GM19099 (cell line): ENCODE measurements around the gene ZNHIT2.
A peak's percentile ranks its signal among the peaks of the same experiment; 100 is the strongest.

Source experiments
- POLR2A ChIP-seq: IDR thresholded peaks from 3 replicates; pipeline ENCODE4 v1.6.1; 2011; ENCODE audit warnings: low read depth; ENCODE audit not compliant: insufficient read length; ENCODE audit errors: extremely low read depth

ZNHIT2 gene

GRCh38 chr11:65128182-65129145, 11.0 kb upstream of the ZNHIT2 start:
- no peak for TF ChIP-seq POLR2A

DNA sequence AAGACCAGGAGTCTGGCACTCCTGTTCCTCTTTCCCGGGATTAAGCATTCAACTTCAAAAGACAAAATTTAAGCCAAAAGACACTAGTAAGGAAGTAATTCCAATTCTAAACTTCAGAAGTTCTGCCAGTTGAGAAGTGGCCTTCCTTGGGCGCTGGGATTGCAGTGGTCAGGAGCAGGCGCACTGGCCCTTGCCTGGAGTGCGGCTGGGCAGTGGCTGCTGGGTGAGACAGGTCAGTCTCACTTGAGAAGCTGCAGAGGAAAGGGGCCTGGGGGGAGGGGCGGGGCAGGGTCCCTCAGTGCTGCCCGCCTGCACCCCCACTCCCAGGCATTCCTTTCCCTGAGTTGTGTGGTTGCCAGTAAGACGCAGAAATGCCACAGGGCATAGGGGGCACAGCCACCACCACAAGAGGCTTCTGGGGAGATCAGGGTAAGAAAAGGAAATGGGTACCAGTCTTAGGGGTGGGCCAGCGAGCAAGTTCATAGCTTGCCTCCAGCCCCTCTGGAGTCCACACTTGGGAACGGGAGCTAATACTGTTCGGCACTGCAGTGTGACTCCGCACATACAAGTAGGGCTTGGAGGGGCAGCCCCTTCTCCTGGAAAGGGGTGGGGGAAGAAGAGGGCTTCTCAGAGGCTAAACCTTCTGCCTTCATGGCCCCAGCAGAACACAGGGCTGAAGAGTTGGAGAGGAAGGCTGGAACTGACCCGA, 10.1 kb upstream of the ZNHIT2 start:
- TF ChIP-seq POLR2A: no peak

DNA sequence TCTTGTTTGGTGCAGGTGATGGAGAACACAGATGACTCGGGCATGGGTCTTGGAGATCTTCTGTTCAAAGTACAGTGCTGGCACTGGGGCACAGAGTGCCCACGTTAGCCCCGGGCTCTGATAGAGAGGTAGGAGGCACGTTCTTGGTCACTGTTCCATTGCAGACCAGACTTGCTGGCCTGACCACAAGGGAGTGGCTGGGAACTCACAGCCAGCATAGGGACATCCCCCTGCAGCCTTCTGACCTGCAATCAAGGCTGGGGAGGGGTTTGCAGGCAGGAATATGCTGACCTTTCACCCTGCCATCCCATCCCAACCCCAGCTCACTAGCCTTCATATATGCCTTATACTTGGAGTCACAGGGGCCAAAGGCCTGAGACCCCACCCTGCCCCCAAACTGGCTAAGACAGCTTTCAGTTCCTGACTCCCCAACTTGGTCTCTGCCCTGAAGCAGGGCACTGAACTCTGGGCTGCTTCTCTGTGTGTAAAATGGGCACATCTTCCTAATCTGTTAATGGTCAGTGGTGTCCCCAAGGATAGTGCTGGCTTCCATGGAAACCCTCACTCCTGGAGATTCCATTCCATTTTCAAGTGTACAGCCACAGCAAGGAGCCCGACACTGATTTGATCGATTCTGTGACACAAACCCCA, 9.2 kb upstream of the ZNHIT2 start:
- TF ChIP-seq POLR2A: peak; percentile 14

- TF ChIP-seq POLR2A: no peak
Measured at GRCh38 chr11:65125197-65126056, 7.9 kb upstream of the ZNHIT2 start.

DNA sequence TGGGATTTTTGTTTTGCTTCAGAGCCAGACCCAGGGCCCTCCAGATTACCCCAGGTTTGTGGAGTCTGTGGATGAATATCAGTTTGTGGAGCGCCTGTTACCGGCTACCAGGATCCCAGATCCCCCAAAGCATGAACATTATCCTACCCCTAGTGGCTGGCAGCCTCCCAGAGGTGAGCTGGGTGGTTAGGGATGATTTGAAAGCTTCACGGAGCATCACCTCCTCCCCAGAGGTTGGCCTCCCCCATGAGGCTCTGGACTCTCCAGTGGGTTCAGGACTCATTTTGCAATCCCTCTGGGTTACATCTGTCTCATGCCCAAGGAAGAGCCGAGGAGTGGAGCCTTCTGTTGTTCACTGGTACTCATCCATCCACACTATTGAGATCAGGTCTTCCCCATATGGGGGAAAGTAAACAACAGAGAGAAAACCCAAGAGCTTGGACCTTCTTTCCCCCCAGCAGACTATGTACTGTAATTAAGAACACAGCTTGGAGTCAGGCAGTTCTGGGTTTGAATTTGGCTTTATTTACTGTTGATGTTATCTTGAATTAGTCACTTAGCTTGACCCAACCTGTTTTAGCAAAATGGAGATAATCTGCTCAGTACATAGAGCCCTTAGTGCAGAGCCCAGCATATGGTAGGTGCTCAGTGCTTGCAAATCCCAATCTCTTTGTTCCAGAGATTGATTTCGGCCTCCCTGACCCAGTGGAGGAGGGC, 7.1 kb upstream of the ZNHIT2 start:
- TF ChIP-seq POLR2A: no peak

GRCh38 chr11:65121865-65122696, 4.6 kb upstream of the ZNHIT2 start, which contains the start of the genes FAU and MRPL49:
Gene FAU, minus strand, starts transcription at chr11:65122134. Its CDS starts 321 bp downstream, at chr11:65121813.
Gene MRPL49, plus strand, starts transcription at chr11:65122321. Its CDS starts 26 bp downstream, at chr11:65122347.
- TF ChIP-seq POLR2A: peak; percentile 93

GRCh38 chr11:65121447-65121864, 4.0 kb upstream of the ZNHIT2 start:
- no peak for TF ChIP-seq POLR2A

- no peak for TF ChIP-seq POLR2A
Measured at GRCh38 chr11:65120831-65121230, 3.3 kb upstream of the ZNHIT2 start.

DNA sequence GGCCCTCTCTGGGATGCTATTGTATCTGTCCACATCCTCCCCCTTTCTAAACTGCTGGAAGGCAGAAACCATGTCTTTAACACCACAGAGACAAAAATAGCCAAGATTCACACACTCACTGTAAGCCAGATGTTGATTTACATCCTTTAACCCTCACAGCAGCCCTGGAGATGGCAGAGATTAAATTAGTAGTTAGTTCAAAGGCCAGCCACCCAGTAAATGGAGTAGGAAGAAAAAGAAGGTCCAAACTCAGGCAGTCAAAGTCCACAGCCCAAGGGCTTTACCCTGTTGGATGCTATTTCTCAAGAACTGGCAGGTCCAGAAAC, 2.1 kb upstream of the ZNHIT2 start:
- no peak for TF ChIP-seq POLR2A

DNA sequence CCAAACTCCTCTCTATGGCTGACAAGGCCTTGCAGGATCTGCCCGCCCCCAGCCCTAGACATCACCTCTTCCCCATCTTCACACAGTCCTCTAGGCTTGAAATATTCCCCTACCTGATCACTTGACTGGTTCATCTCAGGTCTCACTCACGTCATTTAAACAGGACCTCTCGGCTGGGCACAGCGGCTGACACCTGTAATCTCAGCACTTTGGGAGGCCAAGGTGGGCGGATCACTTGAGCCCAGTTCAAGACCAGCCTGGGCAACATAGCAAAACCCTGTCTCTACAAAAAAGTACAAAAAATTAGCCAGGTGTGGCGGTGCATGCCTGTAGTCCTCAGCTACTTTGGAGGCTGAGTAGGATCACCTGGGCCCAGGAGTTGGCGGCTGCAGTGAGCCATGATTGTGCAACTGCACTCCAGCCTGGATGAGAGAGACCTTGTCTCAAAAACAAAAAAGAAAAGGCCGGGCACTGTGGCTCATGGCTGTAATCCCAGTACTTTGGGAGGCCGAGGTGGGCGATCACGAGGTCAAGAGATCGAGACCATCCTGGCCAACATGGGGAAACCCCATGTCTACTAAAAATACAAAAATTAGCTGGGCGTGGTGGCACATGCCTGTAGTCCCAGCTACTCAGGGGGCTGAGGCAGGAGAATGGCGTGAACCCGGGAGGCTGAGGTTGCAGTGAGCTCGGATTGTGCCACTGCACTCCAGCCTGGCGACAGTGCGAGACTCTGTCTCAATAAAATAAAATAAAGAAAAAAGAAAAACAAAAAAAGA, 1.6 kb upstream of the ZNHIT2 start:
- TF ChIP-seq POLR2A: peak; percentile 20

DNA sequence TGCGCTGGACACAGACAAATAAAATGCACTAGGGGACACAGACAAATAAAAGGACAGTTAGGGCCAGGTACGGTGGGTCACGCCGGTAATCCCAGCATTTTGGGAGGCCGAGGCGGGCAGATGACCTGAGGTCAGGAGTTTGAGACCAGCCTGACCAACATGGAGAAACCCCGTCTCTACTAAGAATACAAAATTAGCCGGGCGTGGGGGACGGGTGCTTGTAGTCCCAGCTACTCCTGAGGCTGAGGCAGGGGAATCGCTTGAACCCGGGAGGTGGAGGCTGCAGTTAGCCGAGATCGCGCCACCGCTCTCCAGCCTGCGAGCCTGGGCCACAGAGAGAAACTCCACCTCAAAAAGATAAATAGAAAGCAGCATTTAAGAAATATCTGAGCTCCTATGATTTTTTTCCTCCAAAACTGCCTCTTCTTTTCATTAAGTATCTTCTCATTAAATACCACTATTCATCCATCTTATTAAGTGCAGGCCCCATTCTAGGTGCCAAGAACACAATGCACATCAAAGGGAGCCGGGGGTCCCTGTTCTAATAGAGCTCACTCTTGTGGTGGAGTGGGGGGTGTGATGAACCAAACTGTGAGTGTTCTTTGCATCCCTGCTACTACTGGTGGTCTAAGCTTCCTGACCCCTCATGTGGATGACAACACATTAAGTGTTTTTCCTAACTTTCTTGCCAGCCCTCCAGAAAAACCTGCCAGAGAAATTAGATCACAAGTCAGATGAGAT, 766 bp upstream of the ZNHIT2 start:
- TF ChIP-seq POLR2A: no peak

GRCh38 chr11:65116370-65117205, 913 bp downstream of the ZNHIT2 start:
- no peak for TF ChIP-seq POLR2A
